ENCODE measurements around the gene KCNN3.

The KCNN3 gene

GRCh38 chr1:154860156-154860870 is 9.8 kb downstream of the KCNN3 start:
- no peak for DNase-seq (ENCODE audit: low read depth)

DNA sequence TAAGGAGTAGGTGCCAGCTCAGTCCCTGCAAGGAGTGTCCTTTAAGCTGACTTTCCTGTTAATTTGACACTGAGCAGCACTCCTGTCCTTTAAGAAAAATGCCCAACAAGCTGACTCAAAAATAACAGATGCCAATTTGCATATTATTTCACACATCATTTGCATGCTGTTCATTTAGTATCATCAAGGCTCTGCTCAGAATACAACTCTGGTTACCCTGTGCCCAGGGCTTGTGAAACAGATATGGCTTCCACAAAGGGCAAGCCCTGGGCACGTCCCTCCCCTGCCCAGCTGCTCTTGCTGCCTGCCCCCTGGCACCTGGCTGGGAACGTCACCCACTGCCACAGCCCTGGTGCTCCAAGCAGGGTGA is 10.3 kb downstream of the KCNN3 start:
- DNase-seq (ENCODE audit: low read depth): no peak

DNA sequence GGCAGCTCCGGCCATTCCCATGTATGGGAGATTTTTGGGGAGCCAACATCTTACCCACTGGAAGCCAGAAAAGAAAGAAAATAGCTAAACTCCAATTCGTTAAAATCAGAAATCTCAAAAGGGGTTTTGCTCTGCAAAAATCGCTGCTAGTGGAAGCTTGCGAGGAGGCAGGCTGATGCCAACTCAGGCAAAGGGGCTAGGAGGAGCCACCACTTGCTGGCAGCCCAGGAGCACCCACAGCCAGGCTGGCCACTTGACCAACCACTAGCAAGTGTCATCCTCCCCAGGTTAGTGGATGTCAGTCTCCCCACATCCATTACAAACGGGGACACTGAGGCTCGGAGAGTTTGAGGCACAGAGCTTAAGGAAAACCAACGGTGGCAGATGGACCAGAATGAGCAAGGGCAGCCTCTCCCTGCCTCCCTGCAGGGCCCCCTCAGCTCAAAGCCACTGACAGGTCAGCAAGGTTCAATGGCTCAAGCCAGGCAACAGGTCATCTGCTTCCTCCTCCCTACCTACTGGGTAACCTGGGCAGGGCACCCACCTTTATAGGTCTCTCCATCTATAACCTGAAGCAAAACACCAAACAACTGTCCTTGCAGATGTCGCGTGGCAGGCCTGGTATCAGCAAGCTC is 10.8 kb downstream of the KCNN3 start:
- no peak for DNase-seq (ENCODE audit: low read depth)

DNA sequence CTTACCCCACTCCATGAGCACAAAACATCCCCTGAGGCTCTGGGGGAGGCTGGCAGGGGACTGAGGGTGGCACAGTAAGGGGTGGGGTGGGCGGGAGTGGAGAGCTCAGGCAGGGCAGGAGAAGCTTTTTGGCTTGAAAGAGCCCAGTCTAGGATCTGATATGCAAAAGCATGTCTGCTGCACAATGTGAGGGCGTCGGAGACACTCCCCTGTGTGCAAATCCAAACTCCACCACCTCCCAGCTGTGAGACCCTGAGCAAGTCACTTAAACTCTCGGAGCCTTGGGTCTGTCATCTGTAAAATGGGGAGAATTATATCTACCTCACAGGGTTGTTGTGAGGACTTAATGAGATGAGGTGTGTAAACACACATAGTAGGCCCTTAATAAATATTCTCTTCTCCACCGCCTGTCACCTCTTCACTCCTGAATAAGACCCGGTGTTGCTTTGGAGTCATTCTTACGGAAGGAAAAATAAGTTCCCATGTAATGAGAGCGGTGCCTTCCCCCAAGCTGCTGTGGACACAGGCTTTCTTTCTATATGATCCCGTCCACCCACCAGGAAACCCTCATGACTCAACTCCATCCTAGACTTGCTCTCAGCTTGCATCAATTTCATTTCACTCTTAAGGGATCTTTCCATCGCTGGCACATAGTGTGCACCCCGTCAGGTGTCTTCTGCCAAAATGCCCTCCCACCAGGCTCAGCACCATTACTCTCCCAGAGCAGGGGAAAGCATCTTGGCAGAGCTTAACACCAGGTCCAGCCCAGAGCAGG is 12.5 kb downstream of the KCNN3 start:
- no peak for DNase-seq (ENCODE audit: low read depth)

GRCh38 chr1:154857022-154857421 is 13.1 kb downstream of the KCNN3 start:
- no peak for DNase-seq (ENCODE audit: low read depth)

DNA sequence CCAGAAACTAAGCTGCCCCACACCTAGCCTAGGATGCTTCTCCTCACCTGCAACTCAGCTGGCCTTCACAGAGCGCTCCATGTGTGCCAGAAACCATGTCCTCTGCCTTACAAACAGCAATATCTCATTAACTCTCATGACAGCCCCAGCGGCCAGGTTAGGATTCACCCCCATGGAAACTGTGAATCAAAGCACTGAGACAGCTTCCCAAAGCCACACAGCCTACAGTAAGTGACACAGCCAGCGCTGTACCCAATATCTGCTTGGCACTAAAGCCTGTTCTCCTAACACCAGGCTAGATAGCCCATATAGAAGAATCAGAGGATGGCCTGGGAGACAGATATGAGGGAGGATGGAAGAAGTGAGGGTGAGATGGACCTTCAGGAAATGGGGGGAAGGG is 13.5 kb downstream of the KCNN3 start:
- no peak for DNase-seq (ENCODE audit: low read depth)

- no peak for DNase-seq (ENCODE audit: low read depth)
Observed at GRCh38 chr1:154856049-154856448, 14.0 kb downstream of the KCNN3 start.

DNA sequence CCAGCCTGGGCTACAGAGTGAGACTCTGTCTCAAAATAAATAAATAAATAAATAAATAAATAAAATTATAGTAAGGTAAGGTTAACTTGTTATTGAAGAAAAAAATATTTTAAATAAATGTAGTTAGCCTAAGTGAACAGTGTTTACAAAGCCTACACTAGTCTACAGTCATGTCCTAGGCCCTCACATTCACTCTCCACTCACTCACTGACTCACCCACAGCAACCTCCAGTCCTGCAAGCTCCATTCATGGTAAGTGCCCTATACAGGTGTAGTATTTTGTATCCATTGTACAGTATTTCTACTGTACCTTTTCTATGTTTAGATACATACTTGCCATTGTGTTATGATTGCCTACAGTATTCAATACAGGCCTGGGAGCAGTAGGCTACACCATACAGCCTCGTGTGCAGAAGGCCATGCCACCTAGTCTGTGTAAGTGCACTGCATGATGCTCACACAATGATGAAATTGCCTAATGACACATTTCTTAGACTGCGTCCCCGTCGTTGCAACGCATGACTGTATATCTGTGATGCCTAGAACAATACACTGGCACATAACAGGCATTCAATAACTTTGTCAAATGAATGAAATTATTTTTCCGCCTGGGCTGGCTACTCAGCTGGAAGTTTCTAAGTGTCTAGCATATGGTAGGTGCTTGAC is 14.8 kb downstream of the KCNN3 start:
- no peak for DNase-seq (ENCODE audit: low read depth)

- DNase-seq (ENCODE audit: low read depth): no peak
Observed at GRCh38 chr1:154852845-154853244, 17.2 kb downstream of the KCNN3 start.

DNA sequence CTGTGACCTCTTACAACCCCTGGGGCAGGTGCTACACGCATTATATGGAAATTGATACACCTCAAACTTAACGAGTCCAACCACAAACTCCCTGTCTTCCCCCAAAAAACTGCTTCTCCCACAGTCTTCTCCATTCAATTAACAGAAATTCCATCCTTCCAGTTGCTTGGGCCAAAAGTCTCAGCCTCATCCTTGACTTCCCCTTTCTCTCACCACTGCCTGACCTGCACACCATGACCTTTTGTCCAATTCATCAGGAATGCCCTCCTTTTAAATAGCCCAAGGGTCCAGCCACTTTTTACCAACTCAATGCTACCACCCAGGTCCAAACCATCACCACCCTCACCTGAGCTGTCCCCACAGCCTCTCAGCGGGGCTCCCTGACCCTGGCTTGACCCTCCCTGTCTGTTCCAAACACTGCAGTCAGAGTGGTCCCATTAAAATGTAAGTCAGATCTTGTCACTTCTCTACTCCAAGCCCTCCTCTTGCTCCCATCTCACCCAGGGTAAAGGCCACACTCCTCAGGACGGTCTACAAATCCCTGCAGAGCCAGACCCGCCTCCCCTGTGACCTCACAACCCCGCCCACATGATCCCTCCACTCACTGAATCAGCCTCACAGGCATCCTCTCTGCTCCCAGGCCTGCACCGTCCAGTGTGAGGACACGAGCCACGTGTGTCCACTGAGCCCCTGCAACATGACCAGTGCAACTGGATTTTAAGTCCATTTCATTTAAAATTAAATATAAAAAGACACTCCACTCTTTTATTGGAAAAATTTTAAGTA is 18.5 kb downstream of the KCNN3 start:
- DNase-seq (ENCODE audit: low read depth): no peak

DNA sequence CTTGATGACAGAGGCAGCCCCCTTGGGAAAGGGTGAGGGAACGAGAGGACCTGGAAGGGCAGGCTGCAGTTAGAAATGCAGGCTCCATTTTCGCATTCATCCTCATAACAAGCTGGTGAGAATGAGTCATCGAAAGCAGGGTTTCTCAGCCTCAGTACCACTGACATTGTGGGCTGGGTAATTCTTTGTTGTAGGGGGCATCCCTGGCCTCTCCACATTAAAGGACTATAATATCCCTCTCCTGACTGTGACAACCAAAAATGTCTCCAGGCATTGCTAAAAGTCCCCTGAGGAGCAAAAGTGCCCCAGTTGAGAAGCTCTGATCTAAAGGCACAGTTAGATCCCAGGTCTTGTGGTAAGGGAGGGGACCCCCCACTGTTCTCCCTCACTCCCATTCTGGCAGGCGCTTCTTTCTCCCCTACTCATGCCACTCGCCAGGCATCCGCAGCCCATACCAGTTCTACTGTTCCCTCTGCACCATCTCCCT is 20.4 kb downstream of the KCNN3 start:
- no peak for DNase-seq (ENCODE audit: low read depth)

GRCh38 chr1:154848983-154849382 is 21.1 kb downstream of the KCNN3 start:
- no peak for DNase-seq (ENCODE audit: low read depth)

GRCh38 chr1:154847891-154848290 is 22.2 kb downstream of the KCNN3 start:
- DNase-seq (ENCODE audit: low read depth): no peak

DNA sequence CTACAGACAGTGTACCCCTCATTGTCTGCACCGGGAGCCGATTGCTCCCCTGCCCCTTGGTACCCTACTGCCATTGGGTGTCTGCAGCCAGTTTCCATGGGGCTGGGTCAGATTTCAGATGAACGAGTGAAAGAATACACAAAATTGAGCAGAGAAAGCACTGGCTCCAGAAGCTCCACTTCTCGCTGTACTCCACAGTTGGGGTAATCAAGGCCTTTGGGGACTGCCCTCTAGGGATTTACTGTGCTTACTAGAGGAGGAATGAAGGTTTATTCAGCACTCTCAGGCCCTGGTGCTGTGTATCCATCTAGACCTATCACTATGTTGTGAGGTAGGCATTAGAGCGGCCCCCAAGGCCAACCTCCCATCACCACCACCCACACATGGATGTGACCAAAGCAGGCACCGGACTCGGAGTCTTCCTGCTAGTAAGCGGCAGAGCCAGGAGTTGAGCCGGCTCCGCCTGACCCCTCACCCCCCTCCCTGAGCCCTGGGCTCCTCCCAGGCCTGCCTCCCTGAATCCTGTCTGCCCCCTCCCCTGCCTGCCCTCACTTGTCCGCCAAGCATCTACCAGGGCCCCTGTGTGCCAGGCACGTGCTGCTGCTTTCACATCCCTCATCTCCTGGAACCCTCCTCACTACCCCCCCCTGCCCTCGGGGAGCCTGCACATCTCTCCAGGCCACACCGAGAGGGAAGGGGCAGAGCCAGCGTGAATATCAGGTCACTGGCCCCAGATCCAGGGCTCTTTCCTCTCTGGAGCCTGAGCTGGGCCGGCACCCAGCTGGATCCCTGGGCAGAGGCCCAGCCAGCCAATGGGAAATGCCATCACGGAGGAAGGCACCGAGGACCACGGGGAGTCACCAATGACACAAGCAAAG is 23.3 kb downstream of the KCNN3 start:
- no peak for DNase-seq (ENCODE audit: low read depth)

DNA sequence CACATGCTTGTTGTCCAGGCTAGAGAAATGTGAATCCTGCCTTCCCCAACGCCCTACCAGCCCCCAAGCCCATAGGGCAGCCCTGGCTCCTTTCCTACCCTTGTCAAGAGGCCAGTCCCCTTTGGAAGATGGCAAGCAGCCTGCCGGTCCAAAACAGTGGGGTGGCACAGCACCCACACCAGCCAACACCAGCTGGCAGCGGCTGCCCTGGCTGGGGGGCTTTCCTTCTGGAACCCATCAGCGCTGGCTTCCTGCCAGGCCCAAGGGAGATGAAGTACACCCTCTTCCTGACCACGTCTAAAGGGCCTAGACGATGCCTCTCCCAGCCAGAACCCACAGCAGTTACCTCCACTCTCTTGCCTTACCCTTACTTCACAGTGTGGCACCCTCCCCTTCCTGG is 24.2 kb downstream of the KCNN3 start:
- DNase-seq (ENCODE audit: low read depth): no peak

DNA sequence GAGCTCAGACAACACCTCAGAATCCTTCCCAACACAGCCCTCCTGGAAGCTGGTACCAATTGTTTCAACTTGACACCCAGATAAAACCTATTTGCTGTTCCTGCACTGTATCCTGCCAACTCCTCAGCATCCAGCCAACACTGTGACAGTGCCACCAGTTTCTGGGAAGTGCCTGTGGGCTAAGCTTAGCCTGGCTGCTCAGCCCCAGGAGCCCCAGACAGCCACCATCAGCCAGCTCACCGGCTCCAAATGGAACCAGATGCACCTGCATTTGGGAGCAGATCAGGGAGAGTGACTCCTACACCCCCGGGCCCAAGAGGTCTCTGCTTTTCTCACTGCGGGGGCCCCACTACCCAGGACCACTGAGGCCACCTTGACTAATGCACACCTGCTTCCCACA is 24.9 kb downstream of the KCNN3 start:
- no peak for DNase-seq (ENCODE audit: low read depth)

DNA sequence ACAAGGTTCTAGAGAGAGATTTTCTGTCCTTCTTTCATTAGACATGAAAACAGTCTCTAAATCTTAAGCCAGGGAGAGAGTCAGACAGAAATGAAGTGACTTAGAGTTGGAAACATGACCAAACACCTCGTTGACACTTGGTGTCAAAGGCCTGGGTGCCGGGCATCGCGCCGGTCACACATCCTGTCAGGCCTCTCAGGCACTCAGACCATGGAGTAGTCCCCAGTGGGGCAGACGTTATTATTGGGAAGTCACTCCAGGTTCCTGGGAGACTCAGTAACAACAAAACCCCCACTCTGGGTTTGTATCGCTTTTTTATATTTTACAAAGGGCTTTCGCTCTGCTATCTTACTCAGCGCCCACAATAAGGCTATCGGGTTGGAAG is 25.8 kb downstream of the KCNN3 start:
- no peak for DNase-seq (ENCODE audit: low read depth)

GRCh38 chr1:154843636-154844296 is 26.3 kb downstream of the KCNN3 start:
- DNase-seq (ENCODE audit: low read depth): no peak

DNA sequence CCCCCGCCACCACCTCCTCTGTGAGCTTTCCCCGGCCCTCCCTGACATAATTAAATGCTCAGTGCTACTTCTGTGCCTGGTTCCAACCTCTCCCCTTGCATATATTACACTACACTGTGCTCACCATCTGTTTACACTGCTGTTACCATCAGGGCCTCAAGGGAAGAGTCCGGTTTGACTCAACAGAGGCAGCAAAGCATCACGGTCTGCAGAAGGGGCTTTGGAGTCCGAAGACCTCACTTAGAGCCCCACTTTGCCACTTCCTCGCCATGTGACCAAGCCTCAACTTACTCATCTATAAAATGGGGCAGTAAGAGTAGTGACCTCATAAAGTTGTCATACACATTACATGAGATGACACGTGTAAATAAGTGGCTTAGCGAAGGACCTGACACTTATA is 27.4 kb downstream of the KCNN3 start:
- no peak for DNase-seq (ENCODE audit: low read depth)

- no peak for DNase-seq (ENCODE audit: low read depth)
Observed at GRCh38 chr1:154841384-154841783, 28.7 kb downstream of the KCNN3 start.

All from stimulated activated CD4-positive, alpha-beta T cell treated with anti-CD3 and anti-CD28 coated beads, Interleukin-2, amount 100 ng/mL, for 4 hours (primary cell).